Progenitor cell of endocrine pancreas (in vitro differentiated cells): Measurements from ENCODE around the gene PRPF6. TPM values are rescaled to one million over a fixed set of nuclear protein-coding genes. Genes with fewer than 3 reads are reported as not detected.

Experiments
- DNase-seq: peaks from one replicate; pipeline ENCODE4 v3.0.0; 2021; ENCODE audit warnings: low spot score; ENCODE audit not compliant: unreplicated experiment
- H3K27ac Mint-ChIP-seq: 2 replicates; pipeline ENCODE4 v1.8.0; 2021; ENCODE audit warnings: mild to moderate bottlenecking, moderate library complexity, mixed read lengths
- H3K27me3 Mint-ChIP-seq: 2 replicates; pipeline ENCODE4 v1.8.0; 2021; ENCODE audit warnings: mixed read lengths
- H3K36me3 Mint-ChIP-seq: 2 replicates; pipeline ENCODE4 v1.8.0; 2022; ENCODE audit warnings: mixed read lengths; ENCODE audit not compliant: insufficient read depth
- H3K4me1 Mint-ChIP-seq: 2 replicates; pipeline ENCODE4 v1.8.0; 2021; ENCODE audit warnings: low read depth, mixed read lengths
- H3K4me3 Mint-ChIP-seq: 2 replicates; pipeline ENCODE4 v1.8.0; 2021; ENCODE audit warnings: low read depth, mild to moderate bottlenecking, moderate library complexity, mixed read lengths
- H3K9me3 Mint-ChIP-seq: 2 replicates; pipeline ENCODE4 v1.8.0; 2021; ENCODE audit warnings: low read depth, mixed read lengths
- CTCF ChIP-seq: fragments of 200-600 bp; sonication (generic); IDR thresholded peaks from one replicate; pipeline ENCODE4 v1.5.0; 2021; ENCODE audit warnings: antibody characterized with exemption, mild to moderate bottlenecking; ENCODE audit not compliant: unreplicated experiment
- total RNA-seq: library from RNA; stranded (reverse); gene quantifications from 2 replicates; pipeline ENCODE4 v1.2.1, GENCODE V29; 2021

The PRPF6 gene
- total RNA-seq, 1 donor from 2014 or later = 76.4 TPM

- Mint-ChIP-seq H3K9me3 (no peaks in the 10 kb centered on the region), H3K27me3 (no peaks in the 10 kb centered on the region), H3K27ac (no peak overlapping the region), H3K4me3 (no peak overlapping the region), H3K36me3 (no peaks in the 10 kb centered on the region), H3K4me1 (no peaks in the 10 kb centered on the region)
- no peak for DNase-seq
- TF ChIP-seq CTCF = no peak
Observed at GRCh38 chr20:64073476-64074183, 92.7 kb downstream of the PRPF6 start.

- no peak overlapping the region for H3K4me3 Mint-ChIP-seq
- no peaks in the 10 kb centered on the region for H3K9me3 Mint-ChIP-seq
- no peaks in the 10 kb centered on the region for H3K36me3 Mint-ChIP-seq
- peaks cover 2% of the 10 kb centered on the region for H3K4me1 Mint-ChIP-seq
- no peak overlapping the region for H3K27ac Mint-ChIP-seq
- DNase-seq = no peak
- TF ChIP-seq CTCF = no peak
- H3K27me3 Mint-ChIP-seq = no peaks in the 10 kb centered on the region
Observed at GRCh38 chr20:64074184-64074789, 93.4 kb downstream of the PRPF6 start.

DNA sequence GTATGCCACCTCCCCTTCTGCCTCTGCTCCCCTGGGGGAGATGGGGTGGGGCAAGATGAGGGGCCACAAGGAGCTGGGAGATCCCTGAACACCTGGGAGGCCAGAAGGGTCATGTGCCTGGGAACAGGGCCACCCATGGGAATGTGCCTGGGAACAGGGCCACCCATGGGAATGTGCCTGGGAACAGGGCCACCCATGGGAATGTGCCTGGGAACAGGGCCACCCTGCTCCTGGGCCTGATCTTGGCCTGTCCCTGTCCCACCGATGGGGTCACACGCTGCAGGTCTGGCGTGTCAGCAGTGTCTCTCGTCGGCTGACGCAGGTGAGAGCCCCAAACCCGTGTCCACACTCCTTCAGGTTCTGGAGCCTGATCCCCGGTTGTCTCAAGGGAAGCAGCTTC lies 94.0 kb downstream of the PRPF6 start:
- Mint-ChIP-seq H3K9me3 (no peaks in the 10 kb centered on the region), H3K4me1 (peaks cover 2% of the 10 kb centered on the region), H3K27ac (no peak overlapping the region), H3K4me3 (no peak overlapping the region), H3K27me3 (no peaks in the 10 kb centered on the region), H3K36me3 (no peaks in the 10 kb centered on the region)
- no peak for TF ChIP-seq CTCF
- DNase-seq = no peak

- H3K36me3 Mint-ChIP-seq = no peaks in the 10 kb centered on the region
- no peak for TF ChIP-seq CTCF
- no peaks in the 10 kb centered on the region for H3K9me3 Mint-ChIP-seq
- no peak overlapping the region for H3K4me3 Mint-ChIP-seq
- H3K4me1 Mint-ChIP-seq = peaks cover 4% of the 10 kb centered on the region
- no peak for DNase-seq
- H3K27ac Mint-ChIP-seq = no peak overlapping the region
- H3K27me3 Mint-ChIP-seq = peaks cover 2% of the 10 kb centered on the region
Observed at GRCh38 chr20:64075556-64075955, 94.6 kb downstream of the PRPF6 start.

DNA sequence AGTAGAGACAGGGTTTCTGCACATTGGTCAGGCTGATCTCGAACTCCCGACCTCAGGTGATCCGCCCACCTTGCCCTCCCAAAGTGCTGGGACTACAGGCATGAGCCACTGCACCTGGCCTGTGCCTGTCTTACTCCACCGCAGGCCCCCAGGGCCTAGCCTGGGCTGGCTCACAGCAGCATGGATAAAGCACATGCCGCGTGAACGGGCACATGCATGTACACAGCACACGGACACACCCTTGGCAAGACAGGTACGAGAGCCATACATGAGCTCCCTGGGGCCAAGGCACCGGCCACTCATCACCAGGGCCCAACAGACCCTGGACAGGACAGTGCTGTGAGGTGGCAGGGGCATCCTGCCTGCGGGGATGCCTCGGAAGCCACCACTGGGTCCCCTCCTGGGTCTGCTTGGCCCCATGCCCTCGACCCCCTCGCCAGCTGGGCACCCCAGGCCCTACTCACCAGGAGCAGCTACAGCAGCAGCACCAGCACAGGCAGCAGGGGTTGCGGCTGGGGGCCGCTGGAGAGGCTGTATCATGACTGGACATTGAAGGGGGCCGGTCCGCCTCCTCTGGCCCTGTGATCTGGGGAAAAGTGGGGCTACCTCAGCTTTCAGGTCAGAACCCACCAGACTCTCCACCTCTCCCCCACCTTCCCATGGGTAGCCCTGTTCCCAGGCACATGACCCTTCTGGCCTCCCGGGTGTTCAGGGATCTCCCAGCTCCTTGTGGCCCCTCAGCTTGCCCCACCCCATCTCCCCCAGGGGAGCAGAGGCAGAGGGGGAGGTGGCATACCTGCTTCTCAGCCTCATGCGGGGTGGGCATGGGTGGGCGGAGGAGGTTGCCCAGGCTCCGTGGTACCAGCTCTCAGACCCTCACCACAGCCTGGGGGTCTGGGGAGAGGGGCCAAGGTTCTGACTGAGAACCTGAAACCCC lies 95.4 kb downstream of the PRPF6 start:
- DNase-seq = no peak
- H3K27me3 Mint-ChIP-seq = peaks cover 8% of the 10 kb centered on the region
- H3K4me3 Mint-ChIP-seq = no peak overlapping the region
- H3K4me1 Mint-ChIP-seq = peaks cover 6% of the 10 kb centered on the region
- TF ChIP-seq CTCF = no peak
- H3K36me3 Mint-ChIP-seq = no peaks in the 10 kb centered on the region
- no peak overlapping the region for H3K27ac Mint-ChIP-seq
- no peaks in the 10 kb centered on the region for H3K9me3 Mint-ChIP-seq
